Fibroblast of mammary gland (primary cell): ENCODE data around the gene NPRL2.

Experiments used
- DNase-seq: peaks from one replicate; pipeline ENCODE4 v3.0.0-alpha.2; 2010; ENCODE audit warnings: low read depth
- H3K4me3 ChIP-seq: 2 replicates; pipeline ENCODE4 v1.5.1; 2011; ENCODE audit warnings: low read depth, mild to moderate bottlenecking, low read length, moderate library complexity; ENCODE audit not compliant: control insufficient read depth
- CTCF ChIP-seq: conservative IDR thresholded peaks from 2 replicates; pipeline ENCODE4 v1.5.1; 2011; ENCODE audit warnings: low read depth, low read length, inconsistent platforms; ENCODE audit not compliant: control insufficient read depth, insufficient read depth

The NPRL2 gene

GRCh38 chr3:50319894-50320625, 30.5 kb downstream of the NPRL2 start:
- no peak for TF ChIP-seq CTCF
- no peak for DNase-seq
- peak overlapping the region; percentile 84 for H3K4me3 ChIP-seq

GRCh38 chr3:50319181-50319893, 31.2 kb downstream of the NPRL2 start:
- no peak for TF ChIP-seq CTCF
- no peak for DNase-seq
- H3K4me3 ChIP-seq = no peak overlapping the region

- TF ChIP-seq CTCF = no peak
- no peak for DNase-seq
- H3K4me3 ChIP-seq = no peak overlapping the region
Observed at GRCh38 chr3:50318615-50319014, 32.0 kb downstream of the NPRL2 start.

DNA sequence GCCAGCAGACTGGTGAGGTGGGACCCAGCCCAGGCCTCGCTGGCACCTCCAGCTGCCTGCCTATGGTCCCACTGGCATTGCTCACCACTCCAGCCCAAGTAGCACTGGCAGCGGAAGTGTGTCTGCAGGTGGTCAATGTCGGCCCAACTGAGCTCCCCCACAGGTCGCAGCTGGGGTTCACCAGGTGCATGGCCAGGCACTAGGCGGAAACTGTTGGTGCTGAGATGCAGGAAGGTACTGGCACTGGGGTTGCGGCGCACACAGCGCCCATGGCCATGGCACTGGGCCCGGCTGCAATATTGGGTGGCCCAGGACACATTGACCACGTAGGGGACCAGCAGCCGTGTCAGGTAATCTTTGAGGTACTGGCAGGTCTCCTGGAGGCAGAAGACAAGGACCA, 32.4 kb downstream of the NPRL2 start:
- H3K4me3 ChIP-seq = no peak overlapping the region
- DNase-seq = no peak
- TF ChIP-seq CTCF = no peak

GRCh38 chr3:50317300-50317699, 33.3 kb downstream of the NPRL2 start:
- DNase-seq = no peak
- TF ChIP-seq CTCF = no peak

DNA sequence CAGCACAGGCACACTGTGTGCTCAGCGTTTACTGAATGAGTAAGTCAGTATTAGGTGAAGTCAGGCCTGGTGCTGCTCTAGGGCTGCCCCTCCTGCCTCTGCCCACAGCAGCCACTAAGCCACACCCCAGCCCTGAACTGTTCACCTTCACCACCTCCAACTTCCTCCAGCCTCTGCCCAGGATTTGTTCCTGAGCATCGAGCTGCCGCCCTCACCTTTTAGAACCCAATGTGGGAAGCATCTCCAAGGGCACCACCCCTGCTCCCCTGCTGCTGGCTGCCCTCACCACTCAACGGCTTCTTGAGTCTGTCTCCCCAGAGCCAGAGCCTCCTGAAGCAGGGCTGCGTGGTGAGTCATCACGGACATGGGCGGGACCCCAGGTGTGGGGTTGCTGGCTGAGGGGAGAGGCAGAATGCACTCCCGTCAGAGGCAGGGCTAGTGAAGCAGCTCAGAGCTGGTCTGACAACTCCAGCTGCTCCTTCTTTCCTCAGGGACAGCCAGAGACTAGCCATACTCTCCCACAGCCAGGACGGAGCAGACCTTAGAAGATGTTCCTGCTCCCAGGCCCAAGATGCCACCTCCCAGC, 33.8 kb downstream of the NPRL2 start:
- no peak overlapping the region for H3K4me3 ChIP-seq
- peak; percentile 53 for DNase-seq
- TF ChIP-seq CTCF = no peak

More at GRCh38 chr3:50317300-50317699, 33.3 kb downstream of the NPRL2 start:
- no peak overlapping the region for H3K4me3 ChIP-seq
